ENCODE results near the gene PARVA. TPM values are rescaled to one million over a fixed set of nuclear protein-coding genes. Genes with fewer than 3 reads are reported as not detected.

Gene PARVA
- total RNA-seq, 1 donor from 2014 or later: 144 TPM

DNA sequence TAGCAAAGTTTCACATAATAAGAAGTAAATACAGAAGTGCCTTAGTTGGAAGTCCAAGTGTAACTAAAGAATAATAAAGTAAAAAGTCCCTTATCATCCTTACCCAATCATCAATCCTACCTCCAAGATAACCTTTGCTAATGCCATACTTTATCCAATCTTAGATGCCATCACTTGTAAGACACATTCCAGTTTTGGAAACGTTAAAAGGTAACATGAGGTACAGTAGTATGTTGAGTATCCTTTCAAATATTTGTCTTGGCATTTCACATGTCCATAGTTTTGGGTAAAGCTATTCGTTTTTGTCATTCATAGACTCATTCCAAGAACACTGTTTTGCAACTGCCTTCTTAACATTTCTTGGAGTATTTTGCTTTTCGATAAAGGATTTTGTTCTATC lies 181.6 kb downstream of the PARVA start:
- Mint-ChIP-seq H3K9me3 (ENCODE audit: unreplicated experiment) (no peaks in the 10 kb centered on the region), H3K4me1 (ENCODE audit: unreplicated experiment) (peaks cover 31% of the 10 kb centered on the region), H3K4me3 (ENCODE audit: unreplicated experiment) (no peak overlapping the region), H3K27ac (ENCODE audit: unreplicated experiment) (no peak overlapping the region), H3K27me3 (ENCODE audit: unreplicated experiment) (no peaks in the 10 kb centered on the region), H3K36me3 (ENCODE audit: unreplicated experiment) (peaks cover 3% of the 10 kb centered on the region)
- TF ChIP-seq, protein P1, sequence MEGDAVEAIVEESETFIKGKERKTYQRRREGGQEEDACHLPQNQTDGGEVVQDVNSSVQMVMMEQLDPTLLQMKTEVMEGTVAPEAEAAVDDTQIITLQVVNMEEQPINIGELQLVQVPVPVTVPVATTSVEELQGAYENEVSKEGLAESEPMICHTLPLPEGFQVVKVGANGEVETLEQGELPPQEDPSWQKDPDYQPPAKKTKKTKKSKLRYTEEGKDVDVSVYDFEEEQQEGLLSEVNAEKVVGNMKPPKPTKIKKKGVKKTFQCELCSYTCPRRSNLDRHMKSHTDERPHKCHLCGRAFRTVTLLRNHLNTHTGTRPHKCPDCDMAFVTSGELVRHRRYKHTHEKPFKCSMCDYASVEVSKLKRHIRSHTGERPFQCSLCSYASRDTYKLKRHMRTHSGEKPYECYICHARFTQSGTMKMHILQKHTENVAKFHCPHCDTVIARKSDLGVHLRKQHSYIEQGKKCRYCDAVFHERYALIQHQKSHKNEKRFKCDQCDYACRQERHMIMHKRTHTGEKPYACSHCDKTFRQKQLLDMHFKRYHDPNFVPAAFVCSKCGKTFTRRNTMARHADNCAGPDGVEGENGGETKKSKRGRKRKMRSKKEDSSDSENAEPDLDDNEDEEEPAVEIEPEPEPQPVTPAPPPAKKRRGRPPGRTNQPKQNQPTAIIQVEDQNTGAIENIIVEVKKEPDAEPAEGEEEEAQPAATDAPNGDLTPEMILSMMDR (IDR thresholded peaks at IDR 0.05): no peak
- DNase-seq (ENCODE audit: extremely low spot score, unreplicated experiment): no peak

DNA sequence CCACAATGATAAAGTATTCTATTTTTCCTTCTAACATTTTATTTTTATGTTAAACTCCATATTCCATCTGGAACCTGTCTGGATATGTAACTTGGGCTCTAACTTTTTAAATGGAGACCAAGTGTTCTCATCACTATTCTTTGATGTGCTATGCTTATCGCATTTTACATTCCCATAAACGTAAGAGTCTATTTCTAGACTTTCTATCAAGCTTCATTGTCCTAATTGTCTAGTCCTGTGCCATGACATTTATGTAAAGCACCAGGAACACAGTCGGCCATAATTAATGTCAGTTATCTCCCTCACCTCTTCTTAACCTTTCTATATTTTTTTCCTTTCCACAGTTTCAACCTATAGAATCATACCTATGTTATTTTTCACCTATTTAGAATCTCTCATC lies 183.0 kb downstream of the PARVA start:
- no peak for DNase-seq (ENCODE audit: extremely low spot score, unreplicated experiment)
- Mint-ChIP-seq H3K4me1 (ENCODE audit: unreplicated experiment) (peaks cover 22% of the 10 kb centered on the region), H3K4me3 (ENCODE audit: unreplicated experiment) (no peak overlapping the region), H3K27me3 (ENCODE audit: unreplicated experiment) (no peaks in the 10 kb centered on the region), H3K9me3 (ENCODE audit: unreplicated experiment) (no peaks in the 10 kb centered on the region), H3K36me3 (ENCODE audit: unreplicated experiment) (no peaks in the 10 kb centered on the region), H3K27ac (ENCODE audit: unreplicated experiment) (no peak overlapping the region)
- TF ChIP-seq, protein P1 (IDR thresholded peaks at IDR 0.05): no peak

DNA sequence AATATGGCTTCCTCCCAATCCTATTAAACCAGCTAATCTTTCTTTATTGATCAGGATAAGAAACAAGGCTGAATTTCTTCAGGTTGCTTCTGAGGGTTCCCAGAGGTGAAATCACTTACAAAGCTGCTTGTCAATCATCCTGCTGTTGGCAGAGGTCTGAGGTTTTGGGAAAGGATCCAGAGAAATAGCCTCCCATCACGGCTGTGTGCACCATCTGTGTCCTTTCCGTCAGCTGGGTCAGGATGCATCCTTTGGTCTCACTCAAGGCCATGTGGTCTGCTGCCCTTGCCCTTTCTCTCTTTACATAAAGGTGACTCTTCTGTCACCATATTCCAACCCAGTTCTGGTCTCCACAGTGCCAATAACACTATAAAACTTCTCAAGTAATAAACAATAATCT lies 183.5 kb downstream of the PARVA start:
- Mint-ChIP-seq H3K36me3 (ENCODE audit: unreplicated experiment) (no peaks in the 10 kb centered on the region), H3K27me3 (ENCODE audit: unreplicated experiment) (no peaks in the 10 kb centered on the region), H3K9me3 (ENCODE audit: unreplicated experiment) (peaks cover under 1% of the 10 kb centered on the region), H3K4me1 (ENCODE audit: unreplicated experiment) (peaks cover 17% of the 10 kb centered on the region), H3K27ac (ENCODE audit: unreplicated experiment) (no peak overlapping the region), H3K4me3 (ENCODE audit: unreplicated experiment) (no peak overlapping the region)
- no peak for DNase-seq (ENCODE audit: extremely low spot score, unreplicated experiment)
- TF ChIP-seq, protein P1 (IDR thresholded peaks at IDR 0.05): no peak

DNA sequence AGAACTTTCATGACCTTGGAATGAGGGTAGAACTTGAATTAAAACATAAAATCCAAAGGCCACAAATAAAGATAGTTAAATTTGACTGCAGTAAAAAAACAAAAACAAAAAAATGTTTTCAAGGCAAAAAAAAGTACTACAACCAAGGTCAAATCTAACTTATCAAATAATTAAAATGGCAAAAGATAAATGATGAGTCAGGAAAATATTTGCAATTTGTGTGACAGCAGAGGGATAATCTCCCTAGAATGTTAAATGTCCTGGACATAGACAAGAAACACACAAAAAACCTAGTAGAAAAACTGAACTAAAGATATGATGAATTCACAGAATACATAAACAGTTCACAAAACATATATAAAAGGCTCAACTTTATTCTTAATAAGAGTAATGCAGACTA lies 186.6 kb downstream of the PARVA start:
- peaks cover 2% of the 10 kb centered on the region for H3K36me3 Mint-ChIP-seq (ENCODE audit: unreplicated experiment)
- H3K27ac Mint-ChIP-seq (ENCODE audit: unreplicated experiment): no peak overlapping the region
- TF ChIP-seq, protein P1 (IDR thresholded peaks at IDR 0.05): no peak
- H3K9me3 Mint-ChIP-seq (ENCODE audit: unreplicated experiment): peaks cover 12% of the 10 kb centered on the region
- no peaks in the 10 kb centered on the region for H3K4me1 Mint-ChIP-seq (ENCODE audit: unreplicated experiment)
- no peak overlapping the region for H3K4me3 Mint-ChIP-seq (ENCODE audit: unreplicated experiment)
- DNase-seq (ENCODE audit: extremely low spot score, unreplicated experiment): no peak
- H3K27me3 Mint-ChIP-seq (ENCODE audit: unreplicated experiment): no peaks in the 10 kb centered on the region

DNA sequence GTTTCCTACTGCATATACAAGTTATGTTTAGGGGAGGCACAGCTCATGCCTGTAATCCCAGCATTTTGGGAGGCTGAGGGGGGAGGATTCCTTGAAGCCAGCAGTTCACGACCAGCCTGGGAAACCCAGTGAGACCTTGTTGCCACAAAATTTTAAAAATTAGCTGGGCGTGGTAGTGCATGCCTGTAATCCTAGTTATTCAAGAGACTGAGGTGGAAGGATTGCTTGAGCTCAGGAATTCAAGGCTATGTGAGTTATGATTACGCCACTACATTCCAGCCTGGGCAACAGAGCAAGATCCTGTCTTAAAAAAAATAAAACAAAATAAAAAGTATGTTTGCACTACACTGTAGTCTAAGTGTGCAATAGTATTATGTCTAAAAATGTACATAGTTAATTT lies 188.0 kb downstream of the PARVA start:
- peaks cover 12% of the 10 kb centered on the region for H3K9me3 Mint-ChIP-seq (ENCODE audit: unreplicated experiment)
- no peak overlapping the region for H3K27ac Mint-ChIP-seq (ENCODE audit: unreplicated experiment)
- no peak overlapping the region for H3K4me3 Mint-ChIP-seq (ENCODE audit: unreplicated experiment)
- no peak for DNase-seq (ENCODE audit: extremely low spot score, unreplicated experiment)
- H3K36me3 Mint-ChIP-seq (ENCODE audit: unreplicated experiment): peaks cover 2% of the 10 kb centered on the region
- no peaks in the 10 kb centered on the region for H3K27me3 Mint-ChIP-seq (ENCODE audit: unreplicated experiment)
- TF ChIP-seq, protein P1 (IDR thresholded peaks at IDR 0.05): no peak
- no peaks in the 10 kb centered on the region for H3K4me1 Mint-ChIP-seq (ENCODE audit: unreplicated experiment)

Data from osteocyte (in vitro differentiated cells).